CD4-positive, alpha-beta T cell treated with Interleukin-4 for 4 hours (primary cell): ENCODE results near the gene MAGEA2B.
"Not testable (repeated sequence)": the region's sequence is repeated elsewhere in the genome, so short reads cannot be mapped to it uniquely, and the experiment has no call there.

ENCODE experiments used
- DNase-seq: peaks from one replicate; pipeline ENCODE4 v3.0.0-alpha.2; 2020

Gene MAGEA2B, protein sequence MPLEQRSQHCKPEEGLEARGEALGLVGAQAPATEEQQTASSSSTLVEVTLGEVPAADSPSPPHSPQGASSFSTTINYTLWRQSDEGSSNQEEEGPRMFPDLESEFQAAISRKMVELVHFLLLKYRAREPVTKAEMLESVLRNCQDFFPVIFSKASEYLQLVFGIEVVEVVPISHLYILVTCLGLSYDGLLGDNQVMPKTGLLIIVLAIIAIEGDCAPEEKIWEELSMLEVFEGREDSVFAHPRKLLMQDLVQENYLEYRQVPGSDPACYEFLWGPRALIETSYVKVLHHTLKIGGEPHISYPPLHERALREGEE

DNA sequence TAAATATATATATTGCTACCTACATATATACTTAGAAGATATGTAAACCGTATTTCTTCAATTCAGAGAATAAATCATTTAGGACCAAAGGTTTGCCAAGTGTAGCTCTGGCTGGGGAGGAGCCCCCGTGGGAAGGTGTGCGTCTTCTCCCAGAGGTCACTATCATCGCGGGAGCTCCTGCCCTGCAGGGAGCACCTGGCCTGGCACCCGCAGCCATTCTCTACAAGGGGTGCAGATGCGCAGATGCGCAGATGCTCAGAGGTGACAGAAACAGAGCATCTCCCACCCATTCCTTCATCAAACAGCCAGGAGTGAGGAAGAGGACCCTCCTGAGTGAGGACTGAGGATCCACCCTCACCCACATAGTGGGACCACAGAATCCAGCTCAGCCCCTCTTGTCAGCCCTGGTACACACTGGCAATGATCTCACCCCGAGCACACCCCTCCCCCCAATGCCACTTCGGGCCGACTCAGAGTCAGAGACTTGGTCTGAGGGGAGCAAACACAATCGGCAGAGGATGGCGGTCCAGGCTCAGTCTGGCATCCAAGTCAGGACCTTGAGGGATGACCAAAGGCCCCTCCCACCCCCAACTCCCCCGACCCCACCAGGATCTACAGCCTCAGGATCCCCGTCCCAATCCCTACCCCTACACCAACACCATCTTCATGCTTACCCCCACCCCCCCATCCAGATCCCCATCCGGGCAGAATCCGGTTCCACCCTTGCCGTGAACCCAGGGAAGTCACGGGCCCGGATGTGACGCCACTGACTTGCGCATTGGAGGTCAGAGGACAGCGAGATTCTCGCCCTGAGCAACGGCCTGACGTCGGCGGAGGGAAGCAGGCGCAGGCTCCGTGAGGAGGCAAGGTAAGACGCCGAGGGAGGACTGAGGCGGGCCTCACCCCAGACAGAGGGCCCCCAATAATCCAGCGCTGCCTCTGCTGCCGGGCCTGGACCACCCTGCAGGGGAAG, at the start of gene MAGEA2B:
Gene MAGEA2B, plus strand, starts transcription at position 814 of the 973 bp plus-strand sequence. CDS start 2,479 bp downstream, outside the sequence.
- DNase-seq: not testable (repeated sequence)

DNA sequence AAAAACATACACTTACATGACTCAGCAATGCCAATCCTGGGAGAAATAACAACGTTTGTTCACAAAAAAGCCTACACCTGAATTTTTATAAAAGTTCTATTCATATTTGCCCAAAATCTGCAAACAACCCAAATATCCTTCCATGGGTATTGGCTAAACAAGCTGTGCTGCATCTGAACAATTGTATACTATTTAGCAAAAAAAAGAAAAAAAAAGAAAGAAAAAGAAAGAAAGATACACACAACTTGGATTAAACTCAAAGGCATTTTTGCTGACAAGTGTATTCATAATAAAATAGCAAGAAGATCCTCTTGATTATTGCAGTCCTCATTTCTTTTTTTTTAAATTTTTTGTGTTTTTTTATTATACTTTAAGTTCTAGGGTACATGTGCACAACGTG, 40.3 kb upstream of the MAGEA2B start:
- DNase-seq: no peak

DNA sequence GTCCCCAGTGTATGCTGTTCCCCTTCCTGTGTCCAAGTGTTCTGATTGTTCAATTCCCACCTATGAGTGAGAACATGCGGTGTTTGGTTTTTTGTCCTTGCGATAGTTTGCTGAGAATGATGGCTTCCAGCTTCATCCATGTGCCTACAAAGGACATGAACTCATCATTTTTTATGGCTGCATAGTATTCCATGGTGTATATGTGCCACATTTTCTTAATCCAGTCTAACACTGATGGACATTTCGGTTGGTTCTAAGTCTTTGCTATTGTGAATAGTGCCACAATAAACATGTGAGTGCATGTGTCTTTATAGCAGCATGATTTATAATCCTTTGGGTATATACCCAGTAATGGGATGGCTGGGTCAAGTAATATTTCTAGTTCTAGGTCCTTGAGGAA, 39.8 kb upstream of the MAGEA2B start:
- DNase-seq: not testable (repeated sequence)

DNA sequence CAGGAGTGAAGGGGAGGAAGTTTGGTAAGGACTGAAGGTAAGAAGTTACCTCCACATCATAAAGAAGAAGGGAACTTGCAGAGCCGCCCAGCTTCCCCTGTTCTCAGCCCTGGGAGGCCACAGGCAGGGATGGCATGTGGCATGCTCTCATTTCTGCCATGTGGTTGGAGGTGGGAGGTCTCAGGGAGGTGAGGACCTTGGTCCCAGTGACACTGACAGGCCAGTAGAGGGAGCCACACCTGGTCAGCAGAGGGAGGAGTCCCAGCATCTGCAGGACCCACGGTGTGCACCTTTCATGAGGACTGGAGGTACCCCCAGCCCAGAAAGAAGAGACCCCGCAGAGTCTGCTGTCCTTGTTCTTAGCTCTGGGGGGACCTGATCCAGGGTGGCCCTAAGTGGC, 33.4 kb upstream of the MAGEA2B start:
- DNase-seq: not testable (repeated sequence)

DNA sequence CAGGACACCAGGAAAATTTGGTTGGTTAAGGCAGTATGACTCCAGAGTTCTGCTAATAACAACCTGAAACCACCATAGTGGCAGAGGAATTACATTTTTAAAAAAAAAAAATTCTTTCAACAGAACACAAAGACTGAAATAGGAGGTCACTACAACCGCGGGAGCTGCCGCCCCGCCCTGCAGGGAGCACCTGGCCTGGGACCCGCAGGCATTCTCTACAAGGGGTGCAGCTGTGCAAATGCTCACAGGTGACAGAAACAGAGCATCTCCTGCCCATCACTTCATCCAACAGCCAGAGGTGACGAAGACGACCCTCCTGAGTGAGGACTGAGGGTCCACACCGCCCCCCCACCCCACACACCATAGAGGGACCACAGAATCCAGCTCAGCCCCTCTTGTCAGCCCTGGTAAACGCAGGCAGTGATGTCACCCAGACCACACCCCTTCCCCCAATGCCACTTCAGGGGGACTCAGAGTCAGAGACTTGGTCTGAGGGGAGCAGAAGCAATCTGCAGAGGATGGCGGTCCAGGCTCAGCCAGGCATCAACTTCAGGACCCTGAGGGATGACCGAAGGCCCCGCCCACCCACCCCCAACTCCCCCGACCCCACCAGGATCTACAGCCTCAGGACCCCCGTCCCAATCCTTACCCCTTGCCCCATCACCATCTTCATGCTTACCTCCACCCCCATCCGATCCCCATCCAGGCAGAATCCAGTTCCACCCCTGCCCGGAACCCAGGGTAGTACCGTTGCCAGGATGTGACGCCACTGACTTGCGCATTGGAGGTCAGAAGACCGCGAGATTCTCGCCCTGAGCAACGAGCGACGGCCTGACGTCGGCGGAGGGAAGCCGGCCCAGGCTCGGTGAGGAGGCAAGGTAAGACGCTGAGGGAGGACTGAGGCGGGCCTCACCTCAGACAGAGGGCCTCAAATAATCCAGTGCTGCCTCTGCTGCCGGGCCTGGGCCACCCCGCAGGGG, 16.2 kb upstream of the MAGEA2B start, which contains the start of gene MAGEA3:
Gene MAGEA3, plus strand, starts transcription at position 843 of the 980 bp plus-strand sequence. CDS start 2,039 bp downstream, outside the sequence.
- DNase-seq: not testable (repeated sequence)

DNA sequence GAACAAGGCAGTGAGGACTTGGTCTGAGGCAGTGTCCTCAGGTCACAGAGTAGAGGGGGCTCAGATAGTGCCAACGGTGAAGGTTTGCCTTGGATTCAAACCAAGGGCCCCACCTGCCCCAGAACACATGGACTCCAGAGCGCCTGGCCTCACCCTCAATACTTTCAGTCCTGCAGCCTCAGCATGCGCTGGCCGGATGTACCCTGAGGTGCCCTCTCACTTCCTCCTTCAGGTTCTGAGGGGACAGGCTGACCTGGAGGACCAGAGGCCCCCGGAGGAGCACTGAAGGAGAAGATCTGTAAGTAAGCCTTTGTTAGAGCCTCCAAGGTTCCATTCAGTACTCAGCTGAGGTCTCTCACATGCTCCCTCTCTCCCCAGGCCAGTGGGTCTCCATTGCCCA, 14.0 kb upstream of the MAGEA2B start:
- DNase-seq: not testable (repeated sequence)

DNA sequence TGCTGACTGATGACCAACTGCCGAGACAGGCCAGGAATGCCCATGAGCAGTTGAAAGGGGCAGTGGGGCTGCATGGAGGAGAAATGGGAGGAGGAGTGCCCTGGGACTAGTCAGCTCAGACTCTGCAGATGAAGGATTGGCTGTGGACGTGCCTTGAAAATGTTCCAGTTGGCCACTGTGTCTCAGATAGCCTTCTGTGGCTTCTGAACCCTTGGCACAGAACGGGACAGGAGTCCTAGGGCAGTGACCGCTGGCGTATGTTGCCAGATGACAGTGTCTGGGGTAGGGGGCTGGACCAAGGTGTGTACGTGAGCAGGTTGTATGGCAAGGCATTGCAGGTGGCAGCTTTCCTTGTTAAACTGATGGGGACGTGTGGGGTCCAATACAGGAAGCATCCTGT, 7.9 kb upstream of the MAGEA2B start:
- not testable (repeated sequence) for DNase-seq

DNA sequence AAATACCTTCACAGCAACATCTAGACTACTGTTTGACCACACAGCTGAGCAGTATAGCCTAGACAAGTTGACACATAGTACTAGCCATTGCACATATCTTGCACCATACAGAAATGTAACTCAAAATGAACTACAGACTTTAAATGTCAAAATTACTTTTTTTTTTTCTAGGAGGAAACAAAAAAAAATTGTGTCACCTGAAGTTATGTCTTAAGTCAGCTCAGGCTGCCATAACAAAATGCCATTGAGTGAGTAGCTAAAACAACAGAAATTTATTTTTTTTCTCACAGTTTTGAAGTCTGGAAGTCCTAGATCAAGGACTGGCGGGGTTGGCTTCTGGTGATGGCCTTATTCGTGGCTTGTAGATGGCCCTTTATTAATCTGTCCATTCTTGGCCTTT, 5.3 kb upstream of the MAGEA2B start, which contains the start of gene CSAG2:
Gene CSAG2, minus strand, starts transcription at position 101 of the 400 bp plus-strand sequence. CDS start 161 bp downstream, outside the sequence.
- DNase-seq: not testable (repeated sequence)

DNA sequence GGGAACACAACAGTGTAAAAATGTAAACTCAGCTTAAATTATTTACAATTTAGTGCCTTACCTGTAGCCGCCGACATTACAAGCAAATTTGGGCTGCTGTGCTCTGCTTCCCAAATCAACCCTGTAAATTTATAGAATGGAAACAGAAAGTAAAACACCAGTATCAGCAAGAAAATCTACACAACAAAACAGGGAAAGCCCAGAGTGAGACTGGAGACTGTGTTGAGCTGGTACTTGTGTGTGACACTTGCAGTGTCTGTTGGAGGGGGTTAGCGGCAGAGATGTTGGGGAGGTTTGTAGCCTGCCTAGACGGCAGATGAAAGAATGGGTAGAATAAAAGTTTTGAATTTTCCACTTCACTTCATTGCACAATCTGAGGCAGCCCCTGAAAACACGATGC, 1.2 kb upstream of the MAGEA2B start:
- not testable (repeated sequence) for DNase-seq

DNA sequence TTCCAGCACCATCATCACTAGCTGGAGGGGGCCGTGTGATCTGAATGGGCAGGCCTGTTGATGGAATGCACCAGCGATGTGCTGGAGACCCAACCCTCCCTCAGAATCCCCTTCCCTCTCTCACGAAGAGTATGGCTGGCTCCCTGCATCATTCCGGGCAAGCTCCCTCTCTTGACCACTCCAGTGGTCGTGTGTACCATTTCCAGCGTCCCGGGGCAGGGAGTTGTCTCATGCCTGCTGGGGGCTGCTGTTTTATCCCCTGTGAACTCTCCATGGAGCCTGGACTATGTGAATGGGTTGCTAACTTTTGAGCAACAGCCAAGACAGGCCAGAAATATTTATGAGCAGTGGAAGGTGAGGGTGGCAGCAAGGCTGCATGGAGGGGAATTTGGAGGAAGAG, 11.0 kb downstream of the MAGEA2B start:
- DNase-seq: no peak

DNA sequence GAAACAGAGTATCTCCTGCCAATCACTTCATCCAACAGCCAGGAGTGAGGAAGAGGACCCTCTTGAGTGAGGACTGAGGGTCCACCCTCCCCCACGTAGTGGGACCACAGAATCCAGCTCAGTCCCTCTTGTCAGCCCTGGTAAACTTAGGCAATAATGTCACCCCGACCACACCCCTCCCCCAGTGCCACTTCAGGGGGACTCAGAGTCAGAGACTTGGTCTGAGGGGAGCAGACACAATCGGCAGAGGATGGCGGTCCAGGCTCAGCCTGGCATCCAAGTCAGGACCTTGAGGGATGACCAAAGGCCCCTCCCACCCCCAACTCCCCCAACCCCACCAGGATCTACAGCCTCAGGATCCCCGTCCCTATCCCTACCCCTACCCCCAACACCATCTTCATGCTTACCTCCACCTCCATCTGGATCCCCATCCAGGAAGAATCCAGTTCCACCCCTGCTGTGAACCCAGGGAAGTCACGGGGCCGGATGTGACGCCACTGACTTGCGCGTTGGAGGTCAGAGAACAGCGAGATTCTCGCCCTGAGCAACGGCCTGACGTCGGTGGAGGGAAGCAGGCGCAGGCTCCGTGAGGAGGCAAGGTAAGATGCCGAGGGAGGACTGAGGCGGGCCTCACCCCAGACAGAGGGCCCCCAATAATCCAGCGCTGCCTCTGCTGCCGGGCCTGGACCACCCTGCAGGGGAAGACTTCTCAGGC, 19.0 kb downstream of the MAGEA2B start, which contains the start of the genes CSAG1 and MAGEA12:
Gene CSAG1, minus strand, starts transcription at position 461 of the 715 bp plus-strand sequence. CDS start 1,261 bp downstream, outside the sequence.
Gene MAGEA12, plus strand, starts transcription at position 497 of the 715 bp plus-strand sequence. CDS start 2,405 bp downstream, outside the sequence.
- no peak for DNase-seq

DNA sequence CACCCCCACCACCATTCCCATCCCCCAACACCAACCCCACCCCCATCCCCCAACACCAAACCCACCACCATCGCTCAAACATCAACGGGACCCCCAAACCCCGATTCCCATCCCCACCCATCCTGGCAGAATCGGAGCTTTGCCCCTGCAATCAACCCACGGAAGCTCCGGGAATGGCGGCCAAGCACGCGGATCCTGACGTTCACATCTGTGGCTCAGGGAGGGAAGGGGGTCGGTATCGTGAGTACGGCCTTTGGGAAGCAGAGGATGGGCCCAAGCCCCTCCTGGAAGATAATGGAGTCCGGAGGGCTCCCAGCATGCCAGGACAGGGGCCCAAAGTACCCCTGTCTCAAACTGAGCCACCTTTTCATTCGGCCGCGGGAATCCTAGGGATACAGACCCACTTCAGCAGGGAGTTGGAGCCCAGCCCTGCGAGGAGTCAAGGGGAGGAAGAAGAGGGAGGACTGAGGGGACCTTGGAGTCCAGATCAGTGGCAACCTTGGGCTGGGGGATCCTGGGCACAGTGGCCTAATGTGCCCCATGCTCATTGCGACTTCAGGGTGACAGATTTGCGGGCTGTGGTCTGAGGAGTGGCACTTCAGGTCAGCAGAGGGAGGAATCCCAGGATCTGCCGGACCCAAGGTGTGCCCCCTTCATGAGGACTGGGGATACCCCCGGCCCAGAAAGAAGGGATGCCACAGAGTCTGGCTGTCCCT, 19.9 kb downstream of the MAGEA2B start:
- DNase-seq: not testable (repeated sequence)

DNA sequence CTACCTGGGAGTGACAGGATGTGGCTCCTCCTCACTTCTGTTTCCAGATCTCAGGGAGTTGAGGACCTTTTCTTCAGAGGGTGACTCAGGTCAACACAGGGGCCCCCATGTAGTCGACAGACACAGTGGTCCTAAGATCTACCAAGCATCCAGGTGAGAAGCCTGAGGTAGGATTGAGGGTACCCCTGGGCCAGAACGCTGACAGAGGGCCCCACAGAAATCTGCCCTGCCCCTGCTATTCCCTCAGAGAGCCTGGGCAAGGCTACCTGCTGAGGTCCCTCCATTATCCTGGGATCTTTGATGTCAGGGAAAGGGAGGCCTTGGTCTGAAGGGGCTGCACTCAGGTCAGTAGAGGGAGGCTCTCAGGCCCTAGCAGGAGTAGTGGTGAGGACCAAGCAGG, 20.7 kb downstream of the MAGEA2B start:
- no peak for DNase-seq

DNA sequence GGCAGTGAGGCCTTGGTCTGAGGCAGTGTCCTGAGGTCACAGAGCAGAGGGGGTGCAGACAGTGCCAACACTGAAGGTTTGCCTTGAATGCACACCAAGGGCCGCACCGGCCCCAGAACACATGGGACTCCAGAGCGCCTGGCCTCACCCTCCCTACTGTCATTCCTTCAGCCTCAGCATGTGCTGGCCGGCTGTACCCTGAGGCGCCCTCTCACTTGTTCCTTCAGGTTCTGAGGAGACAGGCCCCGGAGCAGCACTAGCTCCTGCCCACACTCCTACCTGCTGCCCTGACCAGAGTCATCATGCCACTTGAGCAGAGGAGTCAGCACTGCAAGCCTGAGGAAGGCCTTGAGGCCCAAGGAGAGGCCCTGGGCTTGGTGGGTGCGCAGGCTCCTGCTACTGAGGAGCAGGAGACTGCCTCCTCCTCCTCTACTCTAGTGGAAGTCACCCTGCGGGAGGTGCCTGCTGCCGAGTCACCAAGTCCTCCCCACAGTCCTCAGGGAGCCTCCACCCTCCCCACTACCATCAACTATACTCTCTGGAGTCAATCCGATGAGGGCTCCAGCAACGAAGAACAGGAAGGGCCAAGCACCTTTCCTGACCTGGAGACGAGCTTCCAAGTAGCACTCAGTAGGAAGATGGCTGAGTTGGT, 21.6 kb downstream of the MAGEA2B start:
- no peak for DNase-seq

DNA sequence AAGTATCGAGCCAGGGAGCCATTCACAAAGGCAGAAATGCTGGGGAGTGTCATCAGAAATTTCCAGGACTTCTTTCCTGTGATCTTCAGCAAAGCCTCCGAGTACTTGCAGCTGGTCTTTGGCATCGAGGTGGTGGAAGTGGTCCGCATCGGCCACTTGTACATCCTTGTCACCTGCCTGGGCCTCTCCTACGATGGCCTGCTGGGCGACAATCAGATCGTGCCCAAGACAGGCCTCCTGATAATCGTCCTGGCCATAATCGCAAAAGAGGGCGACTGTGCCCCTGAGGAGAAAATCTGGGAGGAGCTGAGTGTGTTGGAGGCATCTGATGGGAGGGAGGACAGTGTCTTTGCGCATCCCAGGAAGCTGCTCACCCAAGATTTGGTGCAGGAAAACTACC, 22.1 kb downstream of the MAGEA2B start:
- not testable (repeated sequence) for DNase-seq

DNA sequence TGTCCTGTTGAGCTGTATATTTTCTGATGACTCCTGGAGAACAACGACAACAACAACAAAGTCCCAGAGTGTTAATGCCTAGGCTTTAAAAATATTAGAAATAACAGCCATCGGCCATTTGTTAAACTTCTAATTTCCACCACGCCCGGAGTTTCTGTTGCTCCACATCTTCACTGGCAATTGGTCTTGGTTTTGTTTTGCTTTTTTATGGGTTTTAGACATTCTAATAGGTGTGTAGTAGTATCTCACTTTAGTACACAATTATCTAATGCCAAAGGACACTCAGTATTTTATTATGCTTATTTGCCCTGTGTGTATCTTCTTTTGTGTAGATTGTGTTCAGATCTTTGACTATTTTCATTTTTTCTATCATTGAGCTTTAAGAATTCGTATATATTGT, 24.1 kb downstream of the MAGEA2B start:
- no peak for DNase-seq

DNA sequence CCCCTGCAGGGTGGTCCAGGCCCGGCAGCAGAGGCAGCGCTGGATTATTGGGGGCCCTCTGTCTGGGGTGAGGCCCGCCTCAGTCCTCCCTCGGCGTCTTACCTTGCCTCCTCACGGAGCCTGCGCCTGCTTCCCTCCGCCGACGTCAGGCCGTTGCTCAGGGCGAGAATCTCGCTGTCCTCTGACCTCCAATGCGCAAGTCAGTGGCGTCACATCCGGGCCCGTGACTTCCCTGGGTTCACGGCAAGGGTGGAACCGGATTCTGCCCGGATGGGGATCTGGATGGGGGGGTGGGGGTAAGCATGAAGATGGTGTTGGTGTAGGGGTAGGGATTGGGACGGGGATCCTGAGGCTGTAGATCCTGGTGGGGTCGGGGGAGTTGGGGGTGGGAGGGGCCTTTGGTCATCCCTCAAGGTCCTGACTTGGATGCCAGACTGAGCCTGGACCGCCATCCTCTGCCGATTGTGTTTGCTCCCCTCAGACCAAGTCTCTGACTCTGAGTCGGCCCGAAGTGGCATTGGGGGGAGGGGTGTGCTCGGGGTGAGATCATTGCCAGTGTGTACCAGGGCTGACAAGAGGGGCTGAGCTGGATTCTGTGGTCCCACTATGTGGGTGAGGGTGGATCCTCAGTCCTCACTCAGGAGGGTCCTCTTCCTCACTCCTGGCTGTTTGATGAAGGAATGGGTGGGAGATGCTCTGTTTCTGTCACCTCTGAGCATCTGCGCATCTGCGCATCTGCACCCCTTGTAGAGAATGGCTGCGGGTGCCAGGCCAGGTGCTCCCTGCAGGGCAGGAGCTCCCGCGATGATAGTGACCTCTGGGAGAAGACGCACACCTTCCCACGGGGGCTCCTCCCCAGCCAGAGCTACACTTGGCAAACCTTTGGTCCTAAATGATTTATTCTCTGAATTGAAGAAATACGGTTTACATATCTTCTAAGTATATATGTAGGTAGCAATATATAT, 39.5 kb downstream of the MAGEA2B start, which contains the start of gene MAGEA2:
Gene MAGEA2, minus strand, starts transcription at position 157 of the 965 bp plus-strand sequence. CDS start 2,479 bp downstream, outside the sequence.
- not testable (repeated sequence) for DNase-seq

DNA sequence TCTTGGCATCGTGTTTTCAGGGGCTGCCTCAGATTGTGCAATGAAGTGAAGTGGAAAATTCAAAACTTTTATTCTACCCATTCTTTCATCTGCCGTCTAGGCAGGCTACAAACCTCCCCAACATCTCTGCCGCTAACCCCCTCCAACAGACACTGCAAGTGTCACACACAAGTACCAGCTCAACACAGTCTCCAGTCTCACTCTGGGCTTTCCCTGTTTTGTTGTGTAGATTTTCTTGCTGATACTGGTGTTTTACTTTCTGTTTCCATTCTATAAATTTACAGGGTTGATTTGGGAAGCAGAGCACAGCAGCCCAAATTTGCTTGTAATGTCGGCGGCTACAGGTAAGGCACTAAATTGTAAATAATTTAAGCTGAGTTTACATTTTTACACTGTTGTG, 40.4 kb downstream of the MAGEA2B start:
- not testable (repeated sequence) for DNase-seq
